Progenitor cell of endocrine pancreas (in vitro differentiated cells): Measurements from ENCODE around the gene ATR. TPM values are rescaled to one million over a fixed set of nuclear protein-coding genes. Genes with fewer than 3 reads are reported as not detected.

Experiments used
- DNase-seq: peaks from one replicate; pipeline ENCODE4 v3.0.0; 2021; ENCODE audit warnings: low spot score; ENCODE audit not compliant: unreplicated experiment
- H3K27ac Mint-ChIP-seq: 2 replicates; pipeline ENCODE4 v1.8.0; 2021; ENCODE audit warnings: mild to moderate bottlenecking, moderate library complexity, mixed read lengths
- H3K27me3 Mint-ChIP-seq: 2 replicates; pipeline ENCODE4 v1.8.0; 2021; ENCODE audit warnings: mixed read lengths
- H3K36me3 Mint-ChIP-seq: 2 replicates; pipeline ENCODE4 v1.8.0; 2022; ENCODE audit warnings: mixed read lengths; ENCODE audit not compliant: insufficient read depth
- H3K4me1 Mint-ChIP-seq: 2 replicates; pipeline ENCODE4 v1.8.0; 2021; ENCODE audit warnings: low read depth, mixed read lengths
- H3K4me3 Mint-ChIP-seq: 2 replicates; pipeline ENCODE4 v1.8.0; 2021; ENCODE audit warnings: low read depth, mild to moderate bottlenecking, moderate library complexity, mixed read lengths
- H3K9me3 Mint-ChIP-seq: 2 replicates; pipeline ENCODE4 v1.8.0; 2021; ENCODE audit warnings: low read depth, mixed read lengths
- total RNA-seq: library from RNA; stranded (reverse); gene quantifications from 2 replicates; pipeline ENCODE4 v1.2.1, GENCODE V29; 2021
- TF ChIP-seq, protein P1 (sequence below): fragments of 200-600 bp; sonication (generic); IDR thresholded peaks from one replicate; pipeline ENCODE4 v1.5.0; 2021; ENCODE audit warnings: antibody characterized with exemption, mild to moderate bottlenecking; ENCODE audit not compliant: unreplicated experiment

ATR gene
- total RNA-seq, 1 donor from 2014 or later, result 20.3 TPM

DNA sequence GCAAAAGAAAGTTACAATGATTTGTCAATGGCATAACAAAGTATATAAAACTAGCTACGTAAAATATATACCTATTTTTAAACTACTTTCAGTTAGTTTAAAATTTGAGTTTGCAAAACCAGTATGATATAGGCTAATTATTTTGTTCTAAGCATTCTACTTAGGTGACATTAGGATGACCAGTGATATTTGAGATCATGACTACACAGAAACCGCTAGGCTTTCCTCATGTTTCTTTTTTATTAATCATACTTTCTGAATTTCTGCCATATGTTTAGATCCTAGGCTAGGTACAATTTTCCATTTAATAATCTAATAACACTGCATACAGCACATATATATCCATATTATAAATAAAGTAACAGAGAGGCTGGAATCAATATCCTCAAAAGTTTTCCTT is 78.3 kb downstream of the ATR start:
- Mint-ChIP-seq H3K4me3 (no peak overlapping the region), H3K9me3 (no peaks in the 10 kb centered on the region), H3K4me1 (peaks cover 6% of the 10 kb centered on the region), H3K27ac (no peak overlapping the region), H3K27me3 (no peaks in the 10 kb centered on the region), H3K36me3 (peaks cover 9% of the 10 kb centered on the region)
- no peak for DNase-seq
- TF ChIP-seq, protein P1, sequence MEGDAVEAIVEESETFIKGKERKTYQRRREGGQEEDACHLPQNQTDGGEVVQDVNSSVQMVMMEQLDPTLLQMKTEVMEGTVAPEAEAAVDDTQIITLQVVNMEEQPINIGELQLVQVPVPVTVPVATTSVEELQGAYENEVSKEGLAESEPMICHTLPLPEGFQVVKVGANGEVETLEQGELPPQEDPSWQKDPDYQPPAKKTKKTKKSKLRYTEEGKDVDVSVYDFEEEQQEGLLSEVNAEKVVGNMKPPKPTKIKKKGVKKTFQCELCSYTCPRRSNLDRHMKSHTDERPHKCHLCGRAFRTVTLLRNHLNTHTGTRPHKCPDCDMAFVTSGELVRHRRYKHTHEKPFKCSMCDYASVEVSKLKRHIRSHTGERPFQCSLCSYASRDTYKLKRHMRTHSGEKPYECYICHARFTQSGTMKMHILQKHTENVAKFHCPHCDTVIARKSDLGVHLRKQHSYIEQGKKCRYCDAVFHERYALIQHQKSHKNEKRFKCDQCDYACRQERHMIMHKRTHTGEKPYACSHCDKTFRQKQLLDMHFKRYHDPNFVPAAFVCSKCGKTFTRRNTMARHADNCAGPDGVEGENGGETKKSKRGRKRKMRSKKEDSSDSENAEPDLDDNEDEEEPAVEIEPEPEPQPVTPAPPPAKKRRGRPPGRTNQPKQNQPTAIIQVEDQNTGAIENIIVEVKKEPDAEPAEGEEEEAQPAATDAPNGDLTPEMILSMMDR, result no peak

DNA sequence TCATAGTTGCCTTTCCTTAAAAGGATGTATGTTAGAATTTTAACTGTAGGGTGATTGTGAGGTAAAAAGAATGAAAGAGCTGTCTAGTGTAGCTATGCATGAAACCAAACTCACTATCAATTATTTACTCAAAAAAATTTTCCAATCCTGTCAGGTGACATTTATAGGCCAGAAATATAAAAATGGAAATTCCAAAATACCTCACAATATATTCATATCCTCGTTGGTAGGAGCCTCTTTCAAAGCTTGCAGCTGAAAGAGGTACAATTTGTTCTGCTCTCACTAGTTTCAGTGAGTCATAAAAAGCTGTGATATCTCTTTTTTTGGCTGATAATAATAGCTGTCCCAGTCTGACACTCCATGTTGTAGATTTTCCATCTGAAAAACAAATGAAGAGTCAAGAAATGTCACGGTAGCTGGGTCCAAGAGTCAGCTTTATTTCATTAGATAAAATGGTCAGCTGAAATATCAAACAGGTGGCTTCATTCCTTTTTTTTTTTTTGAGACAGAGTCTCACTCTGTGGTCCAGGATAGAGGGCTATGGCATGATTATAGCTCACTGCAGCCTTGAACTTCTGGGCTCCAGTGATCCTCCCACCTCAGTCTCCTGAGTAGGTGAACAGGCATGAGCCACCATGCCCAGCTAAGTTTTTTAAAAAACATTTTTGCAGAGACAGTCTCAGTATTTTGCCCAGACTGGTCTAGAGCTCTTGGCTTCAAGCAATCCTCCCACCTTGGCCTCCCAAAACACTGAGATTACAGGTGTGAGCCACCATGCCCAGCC is 79.9 kb downstream of the ATR start:
- H3K9me3 Mint-ChIP-seq, result no peaks in the 10 kb centered on the region
- DNase-seq, result no peak
- TF ChIP-seq, protein P1, result no peak
- H3K36me3 Mint-ChIP-seq, result peaks cover 9% of the 10 kb centered on the region
- H3K4me1 Mint-ChIP-seq, result peaks cover 6% of the 10 kb centered on the region
- H3K27ac Mint-ChIP-seq, result no peak overlapping the region
- H3K27me3 Mint-ChIP-seq, result no peaks in the 10 kb centered on the region
- no peak overlapping the region for H3K4me3 Mint-ChIP-seq

DNA sequence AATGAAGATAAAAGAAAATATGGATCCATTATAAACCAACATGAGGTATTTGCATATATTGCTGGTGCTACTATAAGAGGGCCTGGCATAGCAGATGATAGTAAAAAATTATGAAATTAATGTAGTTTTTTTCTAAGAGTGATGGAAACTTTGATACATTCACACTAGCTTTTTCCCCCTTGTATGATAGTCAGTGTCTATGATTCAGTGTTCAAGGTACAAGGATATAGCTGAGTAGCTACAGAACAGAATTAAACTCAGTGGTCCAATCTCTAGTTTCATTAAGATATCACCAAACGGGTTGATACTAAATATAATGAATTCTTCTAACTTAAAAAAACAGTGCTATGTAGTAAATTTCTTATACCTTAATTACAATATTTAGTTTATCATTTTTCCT is 80.8 kb downstream of the ATR start:
- H3K4me3 Mint-ChIP-seq, result no peak overlapping the region
- H3K27ac Mint-ChIP-seq, result no peak overlapping the region
- no peak for DNase-seq
- H3K36me3 Mint-ChIP-seq, result peaks cover 11% of the 10 kb centered on the region
- no peaks in the 10 kb centered on the region for H3K27me3 Mint-ChIP-seq
- no peaks in the 10 kb centered on the region for H3K9me3 Mint-ChIP-seq
- TF ChIP-seq, protein P1, result no peak
- H3K4me1 Mint-ChIP-seq, result peaks cover 6% of the 10 kb centered on the region

DNA sequence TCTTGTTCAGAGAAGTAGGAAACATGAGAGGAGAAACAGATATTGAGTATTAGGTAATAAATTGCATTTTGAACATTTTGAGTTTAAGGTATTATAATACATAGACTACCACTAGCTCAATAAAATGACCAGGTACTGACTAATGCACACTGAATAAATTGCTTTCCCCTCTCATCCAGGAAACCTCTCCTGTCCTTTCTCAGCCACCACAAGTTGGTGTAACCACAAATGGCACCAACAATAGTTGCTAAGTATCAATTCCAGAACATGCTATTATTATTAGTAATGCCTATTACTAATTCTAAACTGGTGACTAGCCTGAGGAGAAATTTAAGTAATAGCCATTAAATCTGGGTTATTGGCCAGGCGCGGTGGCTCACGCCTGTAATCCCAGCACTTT is 83.4 kb downstream of the ATR start:
- Mint-ChIP-seq H3K4me3 (no peak overlapping the region), H3K9me3 (no peaks in the 10 kb centered on the region), H3K27ac (no peak overlapping the region), H3K27me3 (no peaks in the 10 kb centered on the region), H3K4me1 (no peaks in the 10 kb centered on the region), H3K36me3 (peaks cover 9% of the 10 kb centered on the region)
- DNase-seq, result no peak
- TF ChIP-seq, protein P1, result no peak

DNA sequence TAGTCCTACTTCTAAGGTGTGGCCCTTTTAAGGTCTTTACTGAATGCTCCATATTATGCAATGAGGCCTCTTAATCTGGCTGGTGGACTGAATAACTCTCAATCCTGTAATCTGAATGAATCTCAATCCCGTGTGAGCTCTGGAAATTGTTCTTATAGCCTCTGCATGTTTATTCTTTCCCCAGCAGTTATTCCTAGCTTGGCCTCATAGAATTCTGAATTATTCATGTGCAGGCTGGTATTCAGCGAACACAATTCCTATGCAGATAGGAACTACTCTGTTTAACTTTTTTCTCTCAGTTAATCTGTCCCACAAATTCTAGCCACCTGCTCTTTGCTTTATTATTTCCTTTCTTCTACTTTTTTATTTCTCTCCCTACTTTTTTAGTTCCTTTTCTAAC is 86.3 kb downstream of the ATR start:
- no peak for DNase-seq
- Mint-ChIP-seq H3K9me3 (no peaks in the 10 kb centered on the region), H3K27me3 (no peaks in the 10 kb centered on the region), H3K4me1 (peaks cover 9% of the 10 kb centered on the region), H3K27ac (no peak overlapping the region), H3K36me3 (peaks cover 17% of the 10 kb centered on the region), H3K4me3 (no peak overlapping the region)
- TF ChIP-seq, protein P1, result no peak
